ENCODE results near the gene TMEM114.

GRCh38 chr16:8523932-8524331 lies 66.4 kb downstream of the TMEM114 start:
- TF ChIP-seq REST (IDR thresholded peaks at IDR 0.05; ENCODE audit: borderline replicate concordance), result no peak
- no peak for TF ChIP-seq TAF1 (IDR thresholded peaks at IDR 0.05; ENCODE audit: low read depth)
- no peak for TF ChIP-seq CTCF (IDR thresholded peaks at IDR 0.05; ENCODE audit: poor library complexity, severe bottlenecking)
- TF ChIP-seq SMC3 (conservative IDR thresholded peaks at IDR 0.05; ENCODE audit: poor library complexity), result no peak
- no peak for TF ChIP-seq EZH2 (IDR thresholded peaks at IDR 0.05; ENCODE audit: borderline replicate concordance, insufficient read depth, low read length, poor library complexity, severe bottlenecking)
- TF ChIP-seq EP300 (conservative IDR thresholded peaks at IDR 0.05; ENCODE audit: poor library complexity, severe bottlenecking), result no peak
- TF ChIP-seq POLR2AphosphoS5 (IDR thresholded peaks at IDR 0.05), result no peak
